SU-DHL-6 (cell line): Measurements from ENCODE around the gene PTPN6.

Experiments
- H2AFZ ChIP-seq: fragments of 200-600 bp; sonication (generic); 2 replicates; pipeline ENCODE4 v1.6.1; 2014; ENCODE audit warnings: low read depth, mild to moderate bottlenecking, moderate library complexity, mixed read lengths, antibody characterized with exemption, low read length; ENCODE audit not compliant: severe bottlenecking
- H3F3A ChIP-seq: fragments of 200-600 bp; shearing (Covaris generic); 2 replicates; pipeline ENCODE4 v1.6.0; 2016; ENCODE audit warnings: antibody characterized with exemption, mild to moderate bottlenecking; ENCODE audit not compliant: insufficient read depth
- H3K27ac ChIP-seq: fragments of 200-600 bp; sonication (generic); 2 replicates; pipeline ENCODE4 v1.5.1; 2016; ENCODE audit warnings: low read depth, mild to moderate bottlenecking, low read length, moderate library complexity, mixed read lengths
- H3K27me3 ChIP-seq: fragments of 200-600 bp; sonication (generic), shearing (Covaris generic); 2 replicates; pipeline ENCODE4 v1.6.0; 2014; ENCODE audit warnings: mild to moderate bottlenecking, low read length
- H3K36me3 ChIP-seq: fragments of 200-600 bp; sonication (generic); 2 replicates; pipeline ENCODE4 v1.6.1; 2014; ENCODE audit warnings: mild to moderate bottlenecking, low read length, mixed read lengths
- H3K4me2 ChIP-seq: fragments of 300-600, 200-600 bp; shearing (Covaris generic), sonication (generic); 2 replicates; pipeline ENCODE4 v1.6.0; 2014; ENCODE audit warnings: low read length, low read depth, mild to moderate bottlenecking; ENCODE audit not compliant: poor library complexity, severe bottlenecking
- H3K4me3 ChIP-seq: fragments of 200-600 bp; sonication (generic); 2 replicates; pipeline ENCODE4 v1.5.1; 2014; ENCODE audit warnings: antibody characterized with exemption, low read length, mild to moderate bottlenecking, mixed read lengths; ENCODE audit not compliant: insufficient read depth, poor library complexity, severe bottlenecking
- H3K79me2 ChIP-seq: fragments of 200-600 bp; sonication (generic); 2 replicates; pipeline ENCODE4 v1.6.1; 2014; ENCODE audit warnings: mild to moderate bottlenecking, low read length, moderate library complexity; ENCODE audit not compliant: insufficient read depth
- H3K9ac ChIP-seq: fragments of 200-600 bp; sonication (generic); 2 replicates; pipeline ENCODE4 v1.7.0; 2014; ENCODE audit warnings: mild to moderate bottlenecking, low read length
- H3K9me2 ChIP-seq: fragments of 200-600 bp; sonication (generic); replicated peaks from 2 replicates; pipeline ENCODE4 v1.6.1; 2014; ENCODE audit warnings: low read length; ENCODE audit not compliant: insufficient read depth
- H3K9me3 ChIP-seq: fragments of 200-600 bp; sonication (generic); 2 replicates; pipeline ENCODE4 v1.6.1; 2014; ENCODE audit warnings: low read length, mixed read lengths; ENCODE audit not compliant: insufficient read depth
- H4K20me1 ChIP-seq: fragments of 200-600 bp; sonication (generic); 2 replicates; pipeline ENCODE4 v1.6.1; 2014; ENCODE audit warnings: low read depth, mild to moderate bottlenecking, antibody characterized with exemption, low read length, moderate library complexity, mixed read lengths
- CTCF ChIP-seq: fragments of 200-600 bp; sonication (generic); IDR thresholded peaks from one replicate; pipeline ENCODE4 v1.5.1; 2017; ENCODE audit warnings: antibody characterized with exemption, mild to moderate bottlenecking, low read length, moderate library complexity; ENCODE audit not compliant: insufficient read depth, poor library complexity, severe bottlenecking
- EZH2phosphoT487 ChIP-seq: fragments of 200-600 bp; sonication (generic), shearing (Covaris generic); conservative IDR thresholded peaks from 2 replicates; pipeline ENCODE4 v1.6.1; 2018; ENCODE audit warnings: mild to moderate bottlenecking, antibody characterized with exemption, low read length, moderate library complexity, mixed read lengths

PTPN6 gene

GRCh38 chr12:6974180-6974579, 23.0 kb downstream of the PTPN6 start:
- no peaks in the 10 kb centered on the region for H4K20me1 ChIP-seq
- H3K27me3 ChIP-seq = no peaks in the 10 kb centered on the region
- H3K9me3 ChIP-seq = no peaks in the 10 kb centered on the region
- no peak overlapping the region for H3K4me2 ChIP-seq
- no peak overlapping the region for H3K27ac ChIP-seq
- H3K79me2 ChIP-seq = peaks cover 36% of the 10 kb centered on the region
- TF ChIP-seq CTCF = no peak
- TF ChIP-seq EZH2phosphoT487 = no peak
- H3F3A ChIP-seq = peaks cover 2% of the 10 kb centered on the region; the same call in 1 of the 2 replicates
- H3K36me3 ChIP-seq = peaks cover 4% of the 10 kb centered on the region; the same call in 1 of the 2 replicates
- no peak overlapping the region for H2AFZ ChIP-seq
- no peaks in the 10 kb centered on the region for H3K9me2 ChIP-seq
- H3K9ac ChIP-seq = no peak overlapping the region
- H3K4me3 ChIP-seq = no peak overlapping the region

- Histone ChIP-seq H2AFZ (no peak overlapping the region), H3K27me3 (no peaks in the 10 kb centered on the region), H3K36me3 (peaks cover 4% of the 10 kb centered on the region; the same call in 1 of the 2 replicates), H3K9me3 (no peaks in the 10 kb centered on the region), H4K20me1 (no peaks in the 10 kb centered on the region), H3K4me2 (no peak overlapping the region), H3F3A (no peaks in the 10 kb centered on the region; the same call in 1 of the 2 replicates), H3K9ac (no peak overlapping the region), H3K27ac (no peak overlapping the region), H3K9me2 (no peaks in the 10 kb centered on the region), H3K79me2 (peaks cover 24% of the 10 kb centered on the region), H3K4me3 (no peak overlapping the region)
- TF ChIP-seq CTCF (no peak), EZH2phosphoT487 (no peak)
These were observed 24.3 kb downstream of the PTPN6 start for GRCh38 chr12:6975297-6976032.

GRCh38 chr12:6977653-6978052, 26.5 kb downstream of the PTPN6 start:
- no peak overlapping the region for H3K4me2 ChIP-seq
- H3K9me2 ChIP-seq = no peaks in the 10 kb centered on the region
- H3F3A ChIP-seq = no peaks in the 10 kb centered on the region; the same call in 1 of the 2 replicates
- H3K4me3 ChIP-seq = no peak overlapping the region
- no peaks in the 10 kb centered on the region for H4K20me1 ChIP-seq
- peaks cover 5% of the 10 kb centered on the region for H3K79me2 ChIP-seq
- no peak overlapping the region for H3K9ac ChIP-seq
- no peak overlapping the region for H3K27ac ChIP-seq
- no peaks in the 10 kb centered on the region for H3K27me3 ChIP-seq
- no peak for TF ChIP-seq EZH2phosphoT487
- no peak overlapping the region for H2AFZ ChIP-seq
- H3K9me3 ChIP-seq = no peaks in the 10 kb centered on the region
- peaks cover 4% of the 10 kb centered on the region; the same call in 1 of the 2 replicates for H3K36me3 ChIP-seq

- Histone ChIP-seq H3K36me3 (peaks cover 7% of the 10 kb centered on the region), H2AFZ (no peak overlapping the region), H4K20me1 (no peaks in the 10 kb centered on the region), H3K9ac (no peak overlapping the region), H3F3A (no peaks in the 10 kb centered on the region; the same call in 1 of the 2 replicates), H3K79me2 (no peaks in the 10 kb centered on the region), H3K9me2 (no peaks in the 10 kb centered on the region), H3K27ac (no peak overlapping the region), H3K4me2 (no peak overlapping the region), H3K9me3 (no peaks in the 10 kb centered on the region), H3K4me3 (no peak overlapping the region), H3K27me3 (no peaks in the 10 kb centered on the region)
- TF ChIP-seq CTCF (no peak), EZH2phosphoT487 (no peak)
These were observed 27.0 kb downstream of the PTPN6 start for GRCh38 chr12:6978188-6978587.
